ENCODE measurements around the gene ASAH2. TPM values are rescaled to one million over a fixed set of nuclear protein-coding genes. Genes with fewer than 3 reads are reported as not detected.

Gene ASAH2
- total and polyA plus RNA-seq, 2 of the 8 experiments (the other 6 are each of a cell fraction or from before 2014, with no cell fraction given), result 1.2 to 3.1 TPM

- Histone ChIP-seq H4K8ac (ENCODE audit: extremely low read depth, insufficient read depth, low read length) (peak overlapping the region; percentile 23; the same call in 1 of the 2 replicates), H3K9me3 (ENCODE audit: insufficient read depth in 2 of 2, low read depth in 1 of 2, low read length in 1 of 2) (no peaks in the 10 kb centered on the region), H3K4me3 (ENCODE audit: extremely low read depth in 1 of 4, insufficient read depth in 2 of 4, low read depth in 3 of 4, low read length in 4 of 4) (no peak overlapping the region), H3K4me1 (replicated peaks in 1 of 4; ENCODE audit: control insufficient read depth in 3 of 4, insufficient read depth in 4 of 4, low read length in 3 of 4) (no peaks in the 10 kb centered on the region), H3K9ac (replicated peaks in 1 of 4; ENCODE audit: extremely low read depth in 1 of 4, low read depth in 3 of 4, low read length in 3 of 4) (no peak overlapping the region), H3K36me3 (ENCODE audit: control insufficient read depth in 2 of 4, insufficient read depth in 4 of 4, low read length in 3 of 4) (no peaks in the 10 kb centered on the region), H2BK120ac (replicated peaks; ENCODE audit: low read depth, low read length) (no peak overlapping the region), H2BK20ac (ENCODE audit: low read length) (no peak overlapping the region), H3K14ac (ENCODE audit: insufficient read length) (no peak overlapping the region), H3K79me1 (ENCODE audit: low read depth, low read length) (no peaks in the 10 kb centered on the region), H3K79me2 (ENCODE audit: control insufficient read depth in 1 of 2, insufficient read depth in 2 of 2, low read length in 2 of 2) (no peaks in the 10 kb centered on the region), H2AFZ (ENCODE audit: low read length) (no peak overlapping the region), H3K27me3 (replicated peaks in 1 of 4; ENCODE audit: control insufficient read depth in 3 of 4, extremely low read depth in 1 of 4, insufficient read depth in 3 of 4, low read length in 3 of 4) (no peaks in the 10 kb centered on the region), H4K20me1 (replicated peaks in 1 of 2; ENCODE audit: control insufficient read depth in 1 of 2, insufficient read depth in 2 of 2, low read length in 2 of 2) (no peaks in the 10 kb centered on the region), H2BK12ac (ENCODE audit: low read depth, low read length) (no peak overlapping the region), H4K91ac (replicated peaks; ENCODE audit: insufficient read length, low read length) (no peak overlapping the region), H2AK5ac (ENCODE audit: low read depth, low read length) (no peak overlapping the region), H4K5ac (ENCODE audit: insufficient read length, low read depth, low read length) (no peak overlapping the region), H2BK5ac (ENCODE audit: low read depth, low read length) (no peak overlapping the region), H3K4ac (replicated peaks; ENCODE audit: insufficient read length, low read depth, low read length) (no peak overlapping the region), H3K23ac (ENCODE audit: insufficient read length) (no peak overlapping the region), H3K18ac (ENCODE audit: extremely low read depth, low read length) (no peak overlapping the region), H3K56ac (replicated peaks; ENCODE audit: insufficient read length, low read depth, low read length) (no peak overlapping the region), H3K27ac (ENCODE audit: low read depth, low read length) (no peak overlapping the region), H3K4me2 (ENCODE audit: insufficient read depth in 1 of 2, low read depth in 2 of 2, low read length in 2 of 2) (no peak overlapping the region), H3K23me2 (ENCODE audit: low read depth, low read length) (no peaks in the 10 kb centered on the region), H2BK15ac (ENCODE audit: low read length) (no peak overlapping the region)
- WGBS, 2 experiments (ENCODE audit: extremely low coverage in 1 of 2, insufficient coverage in 1 of 2, insufficient read length in 1 of 2, insufficient replicate concordance in 2 of 2, low coverage in 1 of 2, low lambda C conversion rate in 2 of 2, missing lambda C conversion rate in 1 of 2), result 100% methylated on average over 1 of the region's 1 CpG; no CpG with 5 or more reads in 1 of the 2 experiments
- CTCF ChIA-PET (ENCODE audit: partially characterized antibody), result interaction anchor here (1.1 to 1.5 kb wide), 3 partner anchors 15 to 76 kb away, joined by 3 to 6 read pairs (median 6); no protein-coding TSS in a partner anchor
- FAIRE-seq, result no peak
- DNase-seq (ENCODE audit: low read depth in 1 of 2, low spot score in 2 of 2), result no peak
- POLR2A ChIA-PET (ENCODE audit: partially characterized antibody), result no interaction called here
- TF ChIP-seq PHF8 (conservative IDR thresholded peaks at IDR 0.05; ENCODE audit: low read depth, low read length), result no peak
- TF ChIP-seq SP2 (IDR thresholded peaks at IDR 0.05; ENCODE audit: low read length), result no peak
- TF ChIP-seq CBX5 (IDR thresholded peaks at IDR 0.05; ENCODE audit: low read depth, low read length), result no peak
- no peak for TF ChIP-seq USF2 (IDR thresholded peaks at IDR 0.05; ENCODE audit: low read length)
- no peak for TF ChIP-seq RAD21 (IDR thresholded peaks at IDR 0.05 in 1 of 2, conservative IDR thresholded peaks at IDR 0.05 in 1 of 2; ENCODE audit: low read depth in 2 of 2, low read length in 2 of 2)
- TF ChIP-seq CBX8 (IDR thresholded peaks at IDR 0.05; ENCODE audit: borderline replicate concordance, low read depth, low read length), result no peak
- no peak for TF ChIP-seq ZNF274 (IDR thresholded peaks at IDR 0.05; ENCODE audit: borderline replicate concordance, extremely low read depth, low read length)
- no peak for TF ChIP-seq SUZ12 (IDR thresholded peaks at IDR 0.05; ENCODE audit: low read length)
- TF ChIP-seq, protein P1, sequence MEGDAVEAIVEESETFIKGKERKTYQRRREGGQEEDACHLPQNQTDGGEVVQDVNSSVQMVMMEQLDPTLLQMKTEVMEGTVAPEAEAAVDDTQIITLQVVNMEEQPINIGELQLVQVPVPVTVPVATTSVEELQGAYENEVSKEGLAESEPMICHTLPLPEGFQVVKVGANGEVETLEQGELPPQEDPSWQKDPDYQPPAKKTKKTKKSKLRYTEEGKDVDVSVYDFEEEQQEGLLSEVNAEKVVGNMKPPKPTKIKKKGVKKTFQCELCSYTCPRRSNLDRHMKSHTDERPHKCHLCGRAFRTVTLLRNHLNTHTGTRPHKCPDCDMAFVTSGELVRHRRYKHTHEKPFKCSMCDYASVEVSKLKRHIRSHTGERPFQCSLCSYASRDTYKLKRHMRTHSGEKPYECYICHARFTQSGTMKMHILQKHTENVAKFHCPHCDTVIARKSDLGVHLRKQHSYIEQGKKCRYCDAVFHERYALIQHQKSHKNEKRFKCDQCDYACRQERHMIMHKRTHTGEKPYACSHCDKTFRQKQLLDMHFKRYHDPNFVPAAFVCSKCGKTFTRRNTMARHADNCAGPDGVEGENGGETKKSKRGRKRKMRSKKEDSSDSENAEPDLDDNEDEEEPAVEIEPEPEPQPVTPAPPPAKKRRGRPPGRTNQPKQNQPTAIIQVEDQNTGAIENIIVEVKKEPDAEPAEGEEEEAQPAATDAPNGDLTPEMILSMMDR (IDR thresholded peaks at IDR 0.05; ENCODE audit: control extremely low read depth in 1 of 3, insufficient read depth in 1 of 3, low read depth in 1 of 3, low read length in 3 of 3), result no peak
- no peak for TF ChIP-seq POU5F1 (IDR thresholded peaks at IDR 0.05; ENCODE audit: low read depth, low read length)
Measured at GRCh38 chr10:50294582-50294981, 43.3 kb upstream of the ASAH2 start.
